GM12891 (cell line): ENCODE data around the gene UBAP1L.

ENCODE experiments used
- PAX5 ChIP-seq: IDR thresholded peaks from 2 replicates; pipeline ENCODE4 v1.6.1; 2011; ENCODE audit warnings: low read length, moderate library complexity, mild to moderate bottlenecking; ENCODE audit not compliant: insufficient read depth, severe bottlenecking
- POLR2A ChIP-seq: IDR thresholded peaks from 2 replicates; pipeline ENCODE4 v1.6.1; 2011; ENCODE audit warnings: low read depth, low read length, control low read depth
- POLR2AphosphoS5 ChIP-seq: IDR thresholded peaks from 2 replicates; pipeline ENCODE4 v1.6.1; 2011; ENCODE audit warnings: low read depth, low read length, control low read depth
- POU2F2 ChIP-seq: IDR thresholded peaks from 2 replicates; pipeline ENCODE4 v1.6.1; 2011; ENCODE audit warnings: low read depth, mild to moderate bottlenecking, control low read depth, low read length, moderate library complexity
- SPI1 ChIP-seq: IDR thresholded peaks from 2 replicates; pipeline ENCODE4 v1.6.1; 2011; ENCODE audit warnings: low read depth, low read length, control low read depth
- TAF1 ChIP-seq: IDR thresholded peaks from 2 replicates; pipeline ENCODE4 v1.6.1; 2011; ENCODE audit warnings: low read depth, low read length, control low read depth

- TF ChIP-seq TAF1 (no peak), POLR2A (no peak), POLR2AphosphoS5 (no peak), PAX5 (no peak), SPI1 (no peak), POU2F2 (no peak)
Observed at GRCh38 chr15:65067645-65068402, 47.2 kb downstream of the UBAP1L start, which contains the start of gene RASL12.
